Transverse colon (tissue), 3 donors: ENCODE results near the gene LMTK2.

ENCODE experiments used
- POLR2A ChIP-seq: fragments of 450-650 bp; IDR thresholded peaks from one replicate; pipeline ENCODE4 v1.6.1; 2016; ENCODE audit warnings: antibody characterized with exemption, mild to moderate bottlenecking, moderate library complexity
- TF ChIP-seq, protein P1 (sequence below), 5 experiments: fragments of 200-600 bp in 3 of 5; fragments of 450-650 bp in 2 of 5; sonication (generic) in 3 of 5; IDR thresholded peaks; 1 replicate in 2 of 5; 2 replicates in 3 of 5; pipeline ENCODE4 v1.5.1; 2016 to 2017; ENCODE audit warnings: antibody characterized with exemption in 5 of 5, inconsistent platforms in 3 of 5, mild to moderate bottlenecking in 2 of 5, moderate library complexity in 1 of 5

GRCh38 chr7:98079891-98080648 lies 26.6 kb upstream of the LMTK2 start:
- TF ChIP-seq POLR2A = no peak
- TF ChIP-seq, protein P1, sequence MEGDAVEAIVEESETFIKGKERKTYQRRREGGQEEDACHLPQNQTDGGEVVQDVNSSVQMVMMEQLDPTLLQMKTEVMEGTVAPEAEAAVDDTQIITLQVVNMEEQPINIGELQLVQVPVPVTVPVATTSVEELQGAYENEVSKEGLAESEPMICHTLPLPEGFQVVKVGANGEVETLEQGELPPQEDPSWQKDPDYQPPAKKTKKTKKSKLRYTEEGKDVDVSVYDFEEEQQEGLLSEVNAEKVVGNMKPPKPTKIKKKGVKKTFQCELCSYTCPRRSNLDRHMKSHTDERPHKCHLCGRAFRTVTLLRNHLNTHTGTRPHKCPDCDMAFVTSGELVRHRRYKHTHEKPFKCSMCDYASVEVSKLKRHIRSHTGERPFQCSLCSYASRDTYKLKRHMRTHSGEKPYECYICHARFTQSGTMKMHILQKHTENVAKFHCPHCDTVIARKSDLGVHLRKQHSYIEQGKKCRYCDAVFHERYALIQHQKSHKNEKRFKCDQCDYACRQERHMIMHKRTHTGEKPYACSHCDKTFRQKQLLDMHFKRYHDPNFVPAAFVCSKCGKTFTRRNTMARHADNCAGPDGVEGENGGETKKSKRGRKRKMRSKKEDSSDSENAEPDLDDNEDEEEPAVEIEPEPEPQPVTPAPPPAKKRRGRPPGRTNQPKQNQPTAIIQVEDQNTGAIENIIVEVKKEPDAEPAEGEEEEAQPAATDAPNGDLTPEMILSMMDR (IDR thresholded peaks at IDR 0.05) = no peak
